GM21447 (cell line): ENCODE data around the gene MPND.

Experiments
- ATAC-seq: cut with Tn5 transposase; IDR thresholded peaks from one replicate; pipeline ENCODE4 v1.9.1; 2021; ENCODE audit not compliant: unreplicated experiment

Gene MPND

GRCh38 chr19:4396949-4397783 lies 53.8 kb downstream of the MPND start:
- ATAC-seq: no peak

GRCh38 chr19:4399812-4400134 lies 56.4 kb downstream of the MPND start:
- peak; percentile 1 for ATAC-seq

GRCh38 chr19:4400135-4400936 lies 57.0 kb downstream of the MPND start, which contains the start of gene SH3GL1:
Gene SH3GL1 (minus strand): TSS chr19:4400547. CDS start chr19:4400368, 179 bp downstream.
- ATAC-seq: peak; percentile 52

DNA sequence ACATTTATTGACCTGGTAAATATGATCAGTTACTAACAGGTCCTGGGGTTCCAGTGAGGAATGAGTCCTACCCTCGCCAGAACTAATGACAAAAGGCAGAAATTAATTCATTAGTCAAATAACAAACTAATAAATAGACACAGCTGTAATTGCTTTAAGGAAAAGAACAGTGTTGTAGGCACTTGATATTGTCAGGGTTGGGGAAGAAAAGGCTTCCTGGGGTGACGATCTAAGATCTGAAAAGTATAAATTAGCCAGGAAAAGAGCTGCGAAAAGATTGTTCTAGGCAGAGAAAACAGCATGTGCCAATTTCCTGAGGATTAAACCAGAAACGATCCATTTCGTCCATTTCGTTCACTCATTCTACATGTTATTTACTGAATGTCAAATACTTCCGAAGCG lies 58.4 kb downstream of the MPND start:
- no peak for ATAC-seq

GRCh38 chr19:4402171-4403004 lies 59.0 kb downstream of the MPND start, which contains the start of gene CHAF1A:
Gene CHAF1A (plus strand): TSS chr19:4402640. CDS start chr19:4402763, 123 bp downstream.
- ATAC-seq: peak; percentile 81

DNA sequence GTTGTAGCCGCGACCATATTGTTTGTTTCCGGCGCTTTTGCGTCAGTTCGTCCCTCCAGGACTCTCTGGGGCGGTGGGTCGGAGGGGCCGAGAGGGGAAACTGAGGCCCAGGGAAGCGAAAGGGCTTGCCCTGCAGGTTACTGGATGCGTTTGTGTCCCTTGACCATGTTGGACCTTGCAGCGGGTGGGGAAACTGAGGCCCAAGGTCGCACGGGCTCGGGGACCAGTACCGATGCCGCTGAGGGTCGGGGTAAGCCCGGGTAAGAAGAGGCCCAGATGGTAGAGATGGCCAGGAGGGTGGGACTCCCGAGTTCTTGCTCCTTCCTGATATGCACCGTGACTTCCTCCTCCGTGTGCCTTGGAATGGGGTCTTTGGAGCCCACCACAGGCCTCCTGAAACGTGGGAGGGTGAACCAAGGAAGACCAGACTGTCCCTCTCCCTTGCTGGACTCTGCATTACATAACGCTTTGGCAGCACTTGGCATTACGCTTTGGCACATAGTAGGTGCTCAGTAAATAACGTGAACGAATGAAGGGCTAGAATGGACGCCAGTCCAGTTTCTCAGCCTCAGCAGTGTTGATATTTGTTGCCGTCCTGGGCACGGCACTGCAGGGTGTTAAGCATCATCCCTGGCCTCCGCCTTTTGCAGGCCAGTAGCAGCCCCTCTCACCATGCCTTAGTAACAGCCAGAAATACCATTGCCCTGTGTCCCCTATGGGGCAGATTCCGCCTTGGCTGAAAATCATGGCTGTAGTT lies 59.8 kb downstream of the MPND start:
- ATAC-seq: no peak

GRCh38 chr19:4405977-4406376 lies 62.6 kb downstream of the MPND start:
- no peak for ATAC-seq

GRCh38 chr19:4406626-4407025 lies 63.3 kb downstream of the MPND start:
- ATAC-seq: no peak

DNA sequence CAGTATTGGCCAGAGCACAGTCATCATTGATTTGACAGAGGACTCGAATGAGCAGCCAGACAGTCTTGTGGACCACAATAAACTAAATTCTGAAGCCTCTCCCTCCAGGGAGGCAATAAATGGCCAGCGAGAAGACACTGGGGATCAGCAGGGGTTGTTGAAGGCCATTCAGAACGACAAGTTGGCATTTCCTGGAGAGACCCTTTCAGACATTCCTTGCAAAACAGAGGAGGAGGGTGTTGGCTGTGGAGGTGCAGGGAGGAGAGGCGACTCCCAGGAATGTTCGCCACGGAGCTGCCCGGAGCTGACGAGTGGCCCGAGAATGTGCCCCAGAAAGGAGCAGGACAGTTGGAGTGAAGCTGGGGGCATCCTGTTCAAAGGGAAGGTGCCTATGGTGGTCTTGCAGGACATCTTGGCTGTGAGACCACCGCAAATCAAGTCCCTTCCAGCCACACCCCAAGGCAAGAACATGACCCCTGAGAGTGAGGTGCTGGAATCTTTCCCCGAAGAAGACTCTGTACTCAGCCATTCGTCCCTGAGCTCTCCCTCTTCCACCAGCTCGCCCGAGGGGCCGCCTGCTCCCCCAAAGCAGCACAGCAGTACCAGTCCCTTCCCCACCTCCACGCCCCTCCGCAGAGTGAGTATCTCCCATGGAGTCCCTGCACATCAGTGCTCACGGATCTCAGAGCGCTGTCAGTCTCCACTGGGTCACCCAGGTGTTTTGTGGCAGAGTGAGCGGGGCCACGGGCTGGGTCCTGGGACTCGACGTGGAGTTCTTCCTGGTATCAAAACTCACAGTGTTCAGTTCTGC lies 66.0 kb downstream of the MPND start:
- no peak for ATAC-seq
